ENCODE measurements around the gene PTTG1IP2.

The PTTG1IP2 gene

DNA sequence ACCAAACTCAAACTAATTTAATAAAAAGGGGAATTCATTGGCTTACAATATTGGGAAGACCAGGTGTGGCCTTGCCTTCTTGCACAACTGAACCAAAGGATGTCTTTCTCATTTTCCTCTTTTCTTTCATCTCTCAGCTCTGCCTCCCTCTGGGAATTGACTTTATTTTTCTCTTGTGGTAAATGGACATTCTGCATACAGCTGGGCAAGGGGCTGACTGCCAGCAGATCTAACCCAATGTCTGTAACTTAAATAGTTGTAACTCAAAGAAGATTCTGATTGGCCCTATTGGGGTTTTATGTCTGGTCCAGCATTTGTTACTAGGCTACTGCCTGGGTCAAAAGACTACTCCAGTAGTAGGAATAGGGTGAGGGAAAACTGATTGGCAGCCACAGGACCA, 15.3 kb downstream of the PTTG1IP2 start:
- no peak for DNase-seq

DNA sequence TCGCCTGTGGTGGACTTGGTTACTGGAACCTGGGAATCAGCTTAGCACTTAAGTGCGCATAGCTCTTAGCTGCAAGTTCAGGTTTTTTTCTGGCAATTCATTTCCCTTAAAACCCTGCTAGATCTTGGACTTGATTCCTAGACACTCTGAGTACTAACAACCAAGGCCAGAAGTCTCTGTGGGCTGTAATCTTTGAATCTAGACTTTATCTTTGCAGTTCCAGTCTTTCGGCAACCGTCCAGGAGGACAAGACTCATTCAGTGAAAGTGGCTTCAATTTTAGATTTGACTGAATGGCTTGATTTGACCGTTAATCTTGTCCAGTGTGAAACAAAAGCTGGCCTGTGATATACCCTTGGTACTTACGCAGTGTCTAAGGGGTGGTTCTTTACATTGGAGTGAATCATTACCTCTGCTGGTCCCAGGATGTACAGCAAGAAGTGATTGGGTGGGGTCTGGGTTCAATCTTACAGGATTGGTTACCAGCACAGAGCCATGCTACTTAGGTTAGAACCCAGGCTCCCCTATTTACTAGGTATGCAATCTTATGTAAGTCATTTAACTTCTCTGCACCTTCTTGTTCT, 16.4 kb downstream of the PTTG1IP2 start:
- DNase-seq, result peak; percentile 54

DNA sequence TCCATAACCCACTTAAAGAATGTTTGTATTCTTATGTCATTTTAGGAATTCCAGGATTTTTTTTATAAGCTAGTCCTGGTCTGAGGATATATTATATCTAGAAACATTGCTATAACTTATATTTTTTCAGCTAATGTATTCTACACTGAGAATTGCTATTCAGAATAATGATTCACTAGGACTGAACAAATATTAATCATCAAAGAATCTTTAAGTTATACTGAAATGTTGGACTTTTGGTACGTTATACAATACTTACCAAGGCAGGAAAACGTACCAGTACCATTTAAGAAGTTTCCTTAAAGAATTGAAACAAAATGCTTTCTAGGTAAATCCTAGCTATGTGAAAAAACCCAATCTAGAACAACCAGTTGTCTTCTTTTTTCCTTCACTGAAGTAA, 18.4 kb downstream of the PTTG1IP2 start:
- DNase-seq, result no peak

DNA sequence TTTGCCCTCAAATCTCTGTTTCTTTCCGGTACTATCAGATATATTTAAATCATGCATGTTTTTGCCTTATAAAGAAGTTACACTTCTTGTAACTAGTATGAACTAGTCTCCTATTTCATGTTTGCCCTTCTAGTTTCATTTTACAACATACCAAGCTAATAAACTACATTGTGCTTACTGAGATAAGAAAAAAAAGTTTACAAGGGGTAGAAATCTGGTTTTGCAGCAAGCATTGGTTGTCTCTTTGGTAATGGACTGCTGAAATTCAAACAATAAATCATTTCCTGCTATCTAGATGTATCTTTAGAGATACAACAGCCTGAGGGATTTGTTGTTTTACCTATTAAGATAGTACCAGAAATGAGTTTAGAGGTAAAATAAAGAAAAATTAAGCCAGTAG, 18.8 kb downstream of the PTTG1IP2 start:
- no peak for DNase-seq

DNA sequence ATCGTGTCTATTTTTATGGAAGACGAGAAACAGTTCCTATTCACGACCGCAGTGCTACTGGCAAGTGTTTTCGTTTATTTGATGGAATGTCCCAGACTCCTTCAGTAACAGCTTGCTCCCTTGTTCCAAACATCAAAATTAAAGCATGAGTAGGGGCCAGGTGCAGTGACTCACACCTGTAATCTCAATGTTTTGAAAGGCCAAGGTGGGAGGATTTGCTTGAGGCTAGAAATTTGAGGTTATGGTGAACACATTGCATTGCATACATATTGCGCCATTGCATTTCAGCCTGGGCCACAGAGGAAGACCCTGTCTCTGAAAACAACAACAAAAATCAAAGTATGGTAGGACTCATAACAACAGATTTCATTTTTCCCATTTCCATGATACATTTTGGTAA, 22.8 kb downstream of the PTTG1IP2 start:
- DNase-seq, result no peak

DNA sequence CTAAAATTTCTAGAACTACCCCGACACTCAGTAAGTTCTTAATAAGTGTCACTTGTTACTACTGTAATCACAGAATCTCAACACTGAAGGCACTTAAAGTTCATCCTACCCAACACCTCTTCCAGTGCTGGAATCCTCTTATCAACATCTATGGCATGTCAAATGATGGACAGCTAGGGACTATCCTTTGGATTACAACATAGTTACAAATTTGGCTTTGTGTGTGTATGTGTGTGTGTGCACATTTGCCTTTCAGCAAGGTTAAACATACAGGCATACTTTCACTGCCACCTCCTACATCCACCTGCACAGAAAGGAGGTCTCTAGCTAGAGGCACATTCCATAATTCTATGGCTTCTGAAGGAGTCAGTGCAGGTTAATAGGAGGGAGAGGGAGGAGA, 25.8 kb downstream of the PTTG1IP2 start:
- DNase-seq, result no peak

DNA sequence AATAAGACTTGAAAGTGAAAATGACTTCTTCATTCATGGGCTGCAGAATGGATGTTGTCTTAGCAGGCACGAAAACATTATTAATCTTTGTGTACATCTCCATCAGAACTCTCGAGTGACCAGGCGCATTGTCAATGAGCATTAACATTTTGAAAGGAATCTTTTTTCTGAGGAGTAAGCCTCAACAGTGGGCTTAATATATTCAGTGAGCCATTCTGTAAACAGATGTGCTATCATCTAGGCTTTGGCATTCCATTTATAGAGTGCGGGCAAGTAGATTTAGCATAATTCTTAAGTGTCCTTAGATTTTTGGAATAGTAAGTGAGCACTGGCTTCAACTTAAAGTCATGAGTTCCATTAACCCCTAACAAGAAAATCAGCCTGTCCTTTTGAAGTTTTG, 33.1 kb downstream of the PTTG1IP2 start:
- no peak for DNase-seq

DNA sequence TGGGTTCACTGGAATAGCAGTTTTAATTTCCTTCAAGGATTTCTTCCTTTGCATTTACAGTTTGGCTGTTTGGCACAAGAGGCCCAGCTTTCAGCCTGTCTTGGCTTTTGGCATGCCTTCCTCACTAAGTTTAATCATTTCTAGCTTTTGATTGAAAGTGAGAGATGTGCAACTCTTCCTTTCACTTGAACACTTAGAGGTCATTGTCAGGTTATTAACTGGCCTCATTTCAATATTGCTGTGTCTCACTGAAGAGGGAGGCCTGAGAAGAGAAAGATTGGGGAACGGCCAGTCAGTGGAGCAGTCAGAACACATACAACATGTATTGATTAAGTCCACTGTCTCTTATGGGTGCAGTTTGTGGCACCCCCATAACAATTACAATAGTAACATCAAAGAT, 33.9 kb downstream of the PTTG1IP2 start:
- DNase-seq, result no peak

DNA sequence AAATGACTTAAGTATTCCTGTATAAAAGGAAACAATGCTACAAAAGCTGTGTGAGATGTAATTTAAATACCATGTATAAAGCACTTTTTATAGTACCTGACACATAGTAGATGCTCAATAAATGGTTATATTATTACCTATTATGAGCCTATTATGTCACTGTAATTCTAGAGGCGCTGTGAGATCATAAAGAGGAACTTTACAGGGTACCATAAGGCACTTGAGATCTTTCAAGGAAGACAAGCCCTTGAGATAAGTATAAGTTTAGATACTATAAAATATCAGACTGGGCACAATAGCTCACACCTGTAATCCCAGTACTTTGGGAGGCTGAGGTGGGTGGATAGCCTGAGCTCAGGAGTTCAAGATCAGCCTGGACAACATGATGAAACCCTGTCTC, 38.3 kb downstream of the PTTG1IP2 start:
- no peak for DNase-seq

DNA sequence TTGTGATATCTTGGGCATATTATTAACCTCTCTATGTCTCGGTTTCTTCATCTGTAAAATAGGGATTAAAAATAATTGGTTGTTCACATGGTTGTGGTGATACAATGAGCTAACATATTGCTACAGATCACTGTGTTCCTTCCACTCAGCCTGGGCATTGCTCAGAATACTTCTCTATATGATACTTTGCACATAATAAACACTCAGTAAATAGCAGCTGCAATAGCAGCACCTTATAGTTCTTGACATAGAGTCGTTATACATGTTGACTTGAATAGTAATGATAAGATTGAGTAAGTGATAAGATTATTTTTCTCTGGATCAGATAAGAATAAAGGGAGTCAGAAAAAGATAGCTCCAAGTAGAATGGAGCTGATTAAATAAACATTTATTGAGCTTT, 42.3 kb downstream of the PTTG1IP2 start:
- DNase-seq, result no peak

DNA sequence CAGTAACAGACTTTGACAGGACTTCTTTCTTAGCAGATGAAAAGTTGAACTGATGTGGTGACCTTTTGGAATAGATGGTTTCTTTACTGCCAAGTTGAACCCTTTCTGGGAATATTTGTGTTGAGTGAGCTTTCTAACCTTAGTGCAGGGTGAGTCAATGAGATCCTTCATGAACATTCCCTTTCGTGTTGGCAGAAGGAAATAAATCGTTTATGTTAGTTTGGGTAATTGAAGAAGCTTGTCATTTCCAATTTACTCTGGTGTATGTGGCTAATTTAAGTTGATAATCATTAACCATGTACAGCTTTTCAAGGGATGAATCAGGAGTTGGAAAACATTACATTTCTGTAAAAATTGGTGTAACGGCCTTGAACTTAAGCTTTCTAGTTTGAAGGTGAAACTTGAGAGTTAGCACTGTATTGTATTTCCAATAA, 43.4 kb downstream of the PTTG1IP2 start:
- no peak for DNase-seq

DNA sequence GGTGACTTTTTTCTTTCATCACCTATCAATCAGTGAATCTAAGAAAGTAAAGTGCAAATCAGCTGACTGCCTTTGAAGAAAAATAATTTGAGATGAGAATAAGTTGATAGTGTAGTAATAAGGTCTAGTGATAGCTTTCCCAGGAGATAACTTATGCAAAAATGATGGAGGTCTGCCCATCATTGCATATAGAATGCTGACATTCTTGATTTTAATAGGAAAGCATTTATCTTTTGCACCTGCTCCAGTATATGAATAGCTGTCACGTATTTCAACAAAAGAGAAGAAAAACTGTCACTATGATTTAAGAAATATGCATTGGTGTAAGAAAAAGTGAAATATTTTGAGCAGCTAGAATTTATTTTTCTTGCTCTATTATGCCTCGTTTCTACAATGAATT, 46.8 kb downstream of the PTTG1IP2 start:
- no peak for DNase-seq

DNA sequence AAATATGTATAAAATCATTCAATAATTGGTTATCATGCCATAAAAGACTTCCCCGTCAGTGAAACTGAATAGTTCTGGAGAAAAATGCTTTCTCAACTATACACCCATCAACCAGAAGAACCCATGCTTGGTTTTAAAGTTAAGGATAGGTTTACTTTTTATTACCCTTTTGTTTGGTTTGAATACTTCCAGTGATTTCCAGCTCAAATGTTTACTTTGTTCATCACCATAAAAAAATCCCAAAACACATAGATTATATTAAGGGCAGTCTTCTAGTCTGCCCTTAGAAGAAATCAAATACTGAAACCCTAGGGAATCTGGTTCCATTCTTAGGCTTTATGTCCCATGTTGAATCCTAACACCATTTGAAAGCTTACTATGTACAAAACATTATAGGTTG, 49.2 kb downstream of the PTTG1IP2 start:
- no peak for DNase-seq

DNA sequence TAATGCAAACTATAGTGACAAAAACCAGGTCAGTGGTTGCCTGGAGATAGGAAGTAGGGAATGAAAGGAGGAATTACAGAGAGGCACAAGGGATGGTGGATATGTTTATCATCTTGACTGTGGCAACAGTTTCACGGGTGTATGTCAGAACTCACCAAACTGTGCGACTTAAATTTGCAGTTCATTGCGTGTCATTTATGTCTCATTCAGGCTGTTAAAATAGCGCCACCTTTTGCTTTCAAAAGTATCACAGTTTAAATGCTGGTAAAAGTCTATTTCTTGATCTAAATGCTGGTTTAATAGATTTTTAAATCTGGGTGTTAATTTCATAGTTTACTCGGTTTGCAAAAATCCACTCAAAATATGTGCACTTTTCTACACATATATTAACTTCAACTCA, 51.0 kb downstream of the PTTG1IP2 start:
- peak; percentile 24 for DNase-seq

DNA sequence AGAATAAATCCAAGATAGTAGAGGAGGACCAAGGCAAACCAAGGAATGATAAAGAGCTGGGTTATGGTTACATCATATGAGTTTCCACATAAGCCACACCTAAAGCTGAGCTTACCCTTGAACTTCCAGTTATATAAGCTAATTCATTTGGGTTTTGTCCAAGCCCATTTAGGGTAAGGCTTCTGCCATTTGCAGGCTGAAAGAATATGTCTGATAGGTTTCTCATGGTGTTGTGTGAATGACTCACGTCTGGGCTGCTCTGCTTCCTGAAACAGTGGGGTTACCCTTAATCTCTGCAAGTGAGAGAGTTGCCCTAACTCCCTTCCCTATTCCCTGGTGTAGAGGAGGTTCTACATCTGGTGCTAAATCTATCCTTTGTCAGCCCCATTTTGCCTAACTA, 60.8 kb downstream of the PTTG1IP2 start:
- DNase-seq, result no peak

DNA sequence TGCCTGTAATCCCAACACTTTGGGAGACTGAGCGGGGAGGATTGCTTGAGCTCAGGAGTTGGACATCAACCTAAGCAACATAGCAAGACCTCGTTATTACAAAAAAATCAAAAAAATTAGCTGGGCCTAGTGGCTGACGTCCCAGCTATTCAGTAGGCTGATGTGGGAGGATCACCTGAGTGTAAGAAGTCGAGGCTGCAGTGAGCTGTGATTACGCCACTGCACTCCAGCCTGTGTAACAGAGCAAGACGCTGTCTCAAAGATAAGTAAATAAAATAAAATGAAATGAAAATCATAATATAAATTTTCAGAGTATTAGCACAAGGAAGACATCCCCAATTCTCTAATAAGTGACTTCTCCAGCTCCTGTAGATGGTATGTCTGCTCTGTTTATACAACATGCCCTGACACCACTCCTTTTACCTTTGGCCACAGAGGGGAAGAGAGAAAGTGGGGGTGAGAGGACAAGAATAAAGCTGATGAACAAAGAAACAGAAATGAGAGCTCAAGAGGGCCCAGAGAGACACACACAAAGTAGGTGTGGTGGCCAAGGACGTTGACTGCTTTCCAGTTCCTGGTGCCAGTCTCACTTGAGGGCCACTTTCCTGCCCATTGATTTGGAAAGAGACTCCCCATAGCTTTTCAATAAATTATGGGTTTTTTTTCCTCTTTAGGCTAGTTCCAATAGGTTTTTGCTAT, 62.9 kb downstream of the PTTG1IP2 start:
- no peak for DNase-seq

DNA sequence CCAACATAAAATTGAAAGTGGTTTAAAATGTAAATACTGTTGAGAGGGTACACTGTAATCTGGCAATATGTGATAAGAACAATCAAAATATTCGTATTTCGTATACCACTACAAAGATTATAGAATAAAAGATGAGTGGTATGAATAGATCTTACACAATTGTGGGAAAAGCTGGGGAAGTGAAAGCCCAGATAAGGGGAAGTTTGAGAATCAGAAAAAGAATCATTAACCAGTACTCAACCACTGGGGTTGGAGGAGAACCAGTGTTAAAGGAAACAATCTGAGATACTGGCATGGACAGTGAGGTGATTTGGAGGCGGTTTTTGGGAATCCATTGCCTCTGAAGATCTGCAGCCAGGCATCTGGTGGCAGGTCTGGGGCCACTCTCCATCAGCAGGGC, 67.0 kb downstream of the PTTG1IP2 start:
- DNase-seq, result peak; percentile 15

DNA sequence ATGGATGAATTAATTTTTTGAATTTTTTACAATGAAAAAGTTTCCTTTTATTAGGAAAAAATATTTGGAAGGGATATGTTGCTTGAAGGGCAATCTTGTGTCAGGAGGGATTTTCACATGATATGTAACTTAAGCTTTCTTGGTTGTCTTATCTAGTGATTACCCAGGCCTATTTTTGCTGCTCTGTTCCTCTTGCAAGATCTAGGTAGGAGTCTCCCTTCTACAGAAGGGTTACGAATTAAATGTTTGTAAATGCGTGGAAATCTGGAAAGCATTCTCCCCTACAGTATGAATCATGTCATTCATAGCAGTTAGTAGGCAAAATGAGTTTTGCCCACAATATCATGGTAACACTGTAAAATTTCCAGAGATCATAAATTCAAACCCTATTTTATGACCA, 69.0 kb downstream of the PTTG1IP2 start:
- no peak for DNase-seq

DNA sequence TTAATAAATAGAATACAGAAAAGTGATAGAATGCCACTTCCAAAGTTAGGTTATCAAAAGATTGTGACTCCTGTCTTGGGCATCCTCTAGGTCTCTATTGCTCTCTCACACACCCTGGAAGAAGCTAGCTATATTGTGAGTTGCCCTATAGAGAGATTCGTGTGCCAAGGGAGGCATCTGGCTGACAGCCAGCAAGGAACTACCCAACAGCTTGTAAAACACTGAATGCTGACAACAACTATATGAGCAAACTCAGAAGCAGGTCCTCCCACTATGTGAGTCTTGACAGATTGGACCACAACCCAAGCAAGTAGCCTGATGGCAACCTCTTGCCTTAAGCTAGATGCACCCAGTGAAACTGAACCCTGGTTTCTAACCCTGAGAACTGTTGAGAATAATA, 71.0 kb downstream of the PTTG1IP2 start:
- no peak for DNase-seq

DNA sequence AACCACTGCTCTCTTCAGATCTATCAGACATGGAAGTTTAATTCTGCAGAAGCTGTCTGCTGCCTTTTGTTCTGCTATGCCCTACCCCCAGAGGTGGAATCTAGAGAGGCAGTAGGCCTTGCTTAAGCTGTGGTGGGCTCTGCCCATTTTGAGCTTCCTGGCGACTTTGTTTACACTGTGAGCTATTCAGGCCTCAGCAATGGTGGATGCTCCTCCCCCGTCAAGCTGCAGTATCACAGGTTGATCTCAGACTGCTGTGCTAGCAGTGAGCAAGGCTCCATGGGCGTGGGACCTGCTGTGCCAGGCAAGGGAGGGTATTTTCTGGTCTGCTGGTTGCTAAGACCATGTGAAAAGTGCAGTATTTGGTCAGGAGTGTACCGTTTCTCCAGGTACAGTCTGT, 81.6 kb downstream of the PTTG1IP2 start:
- DNase-seq, result no peak

DNA sequence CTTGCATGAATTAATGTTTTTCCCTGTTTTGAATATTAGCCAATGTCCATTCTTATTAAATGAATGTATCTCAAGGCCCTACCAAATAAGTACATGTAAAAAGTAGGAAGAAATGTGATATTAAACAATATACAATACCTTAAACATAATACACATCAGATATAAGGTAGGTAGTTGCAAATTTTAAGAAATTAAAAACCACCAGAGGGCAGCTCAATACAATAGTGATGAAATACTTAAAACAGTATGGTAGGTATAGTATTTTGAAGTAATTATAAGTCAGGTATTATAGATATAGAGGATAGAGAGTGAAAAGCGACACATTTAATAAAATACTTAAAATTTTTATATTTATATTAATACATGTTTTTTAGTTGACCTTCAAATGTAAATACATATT, 83.1 kb downstream of the PTTG1IP2 start:
- DNase-seq, result peak; percentile 57

DNA sequence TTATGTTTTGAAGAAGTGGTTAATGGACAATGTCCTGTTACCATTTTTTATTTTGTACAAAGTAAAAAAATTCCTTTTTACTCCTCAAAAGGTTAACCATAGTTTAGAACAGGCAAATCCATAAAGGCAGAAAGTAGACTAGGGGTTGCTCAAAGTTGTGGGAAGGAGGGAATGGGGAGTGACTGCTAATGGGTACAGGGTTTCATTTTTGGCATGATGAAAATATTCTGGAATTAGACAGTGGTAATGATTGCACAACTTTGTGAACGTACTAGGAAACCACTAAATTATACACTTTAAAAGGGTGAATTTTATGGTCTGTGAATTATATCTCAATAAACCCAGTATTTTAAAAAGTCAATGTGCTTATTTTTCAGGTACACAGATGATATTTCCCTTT, 91.3 kb downstream of the PTTG1IP2 start:
- no peak for DNase-seq

All from hematopoietic multipotent progenitor cell treated with erythropoietin and hydrocortisone succinate and interleukin-3 and kit ligand, for 4 days (in vitro differentiated cells).